Testis (tissue), 2 donors: Measurements from ENCODE around the gene TRAP1.

ENCODE experiments used
- CTCF ChIP-seq, 3 experiments: fragments of 450-650 bp in 2 of 3; fragments of 200-600 bp in 1 of 3; sonication (generic) in 1 of 3; IDR thresholded peaks; one replicate each; pipeline ENCODE4 v1.5.1; 2016 to 2019; ENCODE audit warnings: antibody characterized with exemption in 3 of 3, mild to moderate bottlenecking in 2 of 3, moderate library complexity in 1 of 3
- POLR2A ChIP-seq: fragments of 450-650 bp; IDR thresholded peaks from one replicate; pipeline ENCODE4 v1.6.1; 2017; ENCODE audit warnings: antibody characterized with exemption, mild to moderate bottlenecking, moderate library complexity

- TF ChIP-seq POLR2A: no peak
- no peak for TF ChIP-seq CTCF (IDR thresholded peaks at IDR 0.05)
Observed at GRCh38 chr16:3727806-3728381, 10.6 kb upstream of the TRAP1 start.
